Right renal pelvis (tissue), 4 donors: Measurements from ENCODE around the gene TEX26. TPM values are rescaled to one million over a fixed set of nuclear protein-coding genes. Genes with fewer than 3 reads are reported as not detected.

Experiments
- DNase-seq, 4 donors: peaks; one replicate each; pipeline ENCODE4 v3.0.0-alpha.2; 2013; ENCODE audit warnings: low read depth in 4 of 4, low spot score in 3 of 4, missing footprints in 1 of 4
- polyA plus RNA-seq, 4 donors: library from polyadenylated mRNA; unstranded; fragments of 120-200 nt; gene quantifications; one replicate each; pipeline ENCODE4 v1.2.1, GENCODE V29; 2013; ENCODE audit not compliant: insufficient read length in 4 of 4

TEX26 gene
- 1 to 10 TPM; 1.9 to 3.2 (median 2.1) TPM for polyA plus RNA-seq

- no peak for DNase-seq
Observed at GRCh38 chr13:30932481-30933353, at the start of gene TEX26. Gene TEX26, plus strand, starts transcription at chr13:30932656. Its CDS starts 60 bp downstream, at chr13:30932716.

GRCh38 chr13:30882996-30883766 lies 49.3 kb upstream of the TEX26 start:
- no peak for DNase-seq

GRCh38 chr13:30884543-30884942 lies 47.9 kb upstream of the TEX26 start:
- DNase-seq: no peak

GRCh38 chr13:30889196-30889690 lies 43.2 kb upstream of the TEX26 start:
- no peak for DNase-seq

- DNase-seq: no peak
Observed at GRCh38 chr13:30892966-30893365, 39.5 kb upstream of the TEX26 start.

GRCh38 chr13:30895773-30896172 lies 36.7 kb upstream of the TEX26 start:
- no peak for DNase-seq

GRCh38 chr13:30898070-30898469 lies 34.4 kb upstream of the TEX26 start:
- DNase-seq: no peak

- no peak for DNase-seq
Observed at GRCh38 chr13:30898678-30899241, 33.7 kb upstream of the TEX26 start.

GRCh38 chr13:30900436-30900835 lies 32.0 kb upstream of the TEX26 start:
- no peak for DNase-seq

GRCh38 chr13:30900952-30901749 lies 31.3 kb upstream of the TEX26 start:
- no peak for DNase-seq

GRCh38 chr13:30904043-30904442 lies 28.4 kb upstream of the TEX26 start:
- DNase-seq: no peak

- no peak for DNase-seq
Observed at GRCh38 chr13:30905932-30906383, 26.5 kb upstream of the TEX26 start, which contains the start of gene MEDAG. Gene MEDAG, plus strand, starts transcription at chr13:30906271. Its CDS starts 245 bp downstream, at chr13:30906516.

GRCh38 chr13:30906411-30907051 lies 25.9 kb upstream of the TEX26 start:
- no peak for DNase-seq

- DNase-seq: no peak
Observed at GRCh38 chr13:30907121-30907861, 25.2 kb upstream of the TEX26 start.

GRCh38 chr13:30908416-30908980 lies 24.0 kb upstream of the TEX26 start:
- no peak for DNase-seq

- no peak for DNase-seq
Observed at GRCh38 chr13:30910676-30911075, 21.8 kb upstream of the TEX26 start.

GRCh38 chr13:30915691-30916541 lies 16.5 kb upstream of the TEX26 start:
- no peak for DNase-seq

GRCh38 chr13:30916991-30917390 lies 15.5 kb upstream of the TEX26 start:
- no peak for DNase-seq
